GM10266 (cell line): ENCODE data around the gene ATE1.
"Not testable (repeated sequence)": the region's sequence is repeated elsewhere in the genome, so short reads cannot be mapped to it uniquely, and the experiment has no call there.

Source experiments
- DNase-seq: peaks from one replicate; pipeline ENCODE4 v3.0.0; 2012; ENCODE audit errors: extremely low spot score
- CTCF ChIP-seq: IDR thresholded peaks from 2 replicates; pipeline ENCODE4 v1.5.1; 2012; ENCODE audit warnings: mild to moderate bottlenecking, low read depth; ENCODE audit not compliant: control insufficient read depth, insufficient read depth; ENCODE audit errors: missing control alignments

ATE1 gene

GRCh38 chr10:121765204-121765603 is 162.6 kb downstream of the ATE1 start:
- no peak for DNase-seq
- TF ChIP-seq CTCF, result no peak

- no peak for TF ChIP-seq CTCF
- no peak for DNase-seq
These were observed 163.4 kb downstream of the ATE1 start for GRCh38 chr10:121764233-121764942.

GRCh38 chr10:121757241-121757640 is 170.6 kb downstream of the ATE1 start:
- not testable (repeated sequence) for DNase-seq

GRCh38 chr10:121755496-121755895 is 172.3 kb downstream of the ATE1 start:
- DNase-seq, result not testable (repeated sequence)

GRCh38 chr10:121754666-121755065 is 173.2 kb downstream of the ATE1 start:
- no peak for DNase-seq
- no peak for TF ChIP-seq CTCF

GRCh38 chr10:121753726-121754476 is 173.9 kb downstream of the ATE1 start:
- peak; percentile 30 for DNase-seq
- peak; percentile 36 for TF ChIP-seq CTCF

GRCh38 chr10:121751191-121751760 is 176.6 kb downstream of the ATE1 start:
- no peak for TF ChIP-seq CTCF
- DNase-seq, result no peak

GRCh38 chr10:121747163-121747775 is 180.6 kb downstream of the ATE1 start:
- TF ChIP-seq CTCF, result no peak
- DNase-seq, result no peak
